Transverse colon (tissue), 4 donors: ENCODE measurements around the gene ARHGEF2.

Experiments
- CTCF ChIP-seq, 5 experiments: fragments of 200-600 bp in 3 of 5; fragments of 450-650 bp in 2 of 5; sonication (generic) in 3 of 5; IDR thresholded peaks; 1 replicate in 2 of 5; 2 replicates in 3 of 5; pipeline ENCODE4 v1.5.1; 2016 to 2017; ENCODE audit warnings: antibody characterized with exemption in 5 of 5, inconsistent platforms in 3 of 5, mild to moderate bottlenecking in 2 of 5, moderate library complexity in 1 of 5
- POLR2A ChIP-seq: fragments of 450-650 bp; IDR thresholded peaks from one replicate; pipeline ENCODE4 v1.6.1; 2016; ENCODE audit warnings: antibody characterized with exemption, mild to moderate bottlenecking, moderate library complexity
- POLR2AphosphoS5 ChIP-seq, 3 donors: sonication (generic); formaldehyde crosslinking; IDR thresholded peaks; one replicate each; pipeline ENCODE4 v1.6.1; 2016; ENCODE audit warnings: antibody characterized with exemption in 3 of 3

- TF ChIP-seq CTCF (IDR thresholded peaks at IDR 0.05) (no peak), POLR2AphosphoS5 (IDR thresholded peaks at IDR 0.05) (peak; percentile 72 to 80 (median 73)), POLR2A (peak; percentile 87)
These were observed 37.1 kb downstream of the ARHGEF2 start, which contains the start of gene RXFP4 for GRCh38 chr1:155940993-155941844.
